ENCODE data around the gene NSD1. TPM values are rescaled to one million over a fixed set of nuclear protein-coding genes. Genes with fewer than 3 reads are reported as not detected.

NSD1 gene
- total and polyA plus RNA-seq, 7 donors = 6.0 to 56.2 (median 38.5) TPM

GRCh38 chr5:177103523-177104253 is 29.9 kb upstream of the NSD1 start:
- no peak for TF ChIP-seq CTCF (IDR thresholded peaks at IDR 0.05)
- DNase-seq (no peak), ATAC-seq (no peak)
- no peak overlapping the region for H3K27ac ChIP-seq
- intact Hi-C loops (cut with DNase I) = no loop called here
- WGBS, 3 donors = 36 to 49% (median 36%) methylated on average over 9 of the region's 9 CpGs
- H3K27me3 ChIP-seq (ENCODE audit: insufficient read depth in 3 of 3, low read length in 2 of 3) = peaks cover 0 to 29% (median 2%) of the 10 kb centered on the region in 3 donors
- H3K4me3 ChIP-seq = no peak overlapping the region
- no peaks in the 10 kb centered on the region for H3K9me3 ChIP-seq
- no peaks in the 10 kb centered on the region for H3K4me1 ChIP-seq
- H3K36me3 ChIP-seq (ENCODE audit: insufficient read depth in 1 of 2, low read depth in 1 of 2) = no peaks in the 10 kb centered on the region

GRCh38 chr5:177105691-177106476 is 27.7 kb upstream of the NSD1 start:
- no peak for ATAC-seq
- WGBS, 3 donors = 43 to 52% (median 45%) methylated on average over 22 to 24 of the region's 24 CpGs
- H3K36me3 ChIP-seq (ENCODE audit: insufficient read depth in 1 of 2, low read depth in 1 of 2) = no peaks in the 10 kb centered on the region
- H3K9me3 ChIP-seq = no peaks in the 10 kb centered on the region
- DNase-seq = no peak
- no peak for TF ChIP-seq CTCF (IDR thresholded peaks at IDR 0.05)
- peaks cover 0 to 21% (median 2%) of the 10 kb centered on the region in 3 donors for H3K27me3 ChIP-seq (ENCODE audit: insufficient read depth in 3 of 3, low read length in 2 of 3)
- intact Hi-C loops (cut with DNase I) = no loop called here
- H3K27ac ChIP-seq = no peak overlapping the region
- no peak overlapping the region for H3K4me3 ChIP-seq
- H3K4me1 ChIP-seq = no peaks in the 10 kb centered on the region

- no peaks in the 10 kb centered on the region for H3K4me1 ChIP-seq
- WGBS, 3 donors = 64 to 82% (median 71%) methylated on average over 4 of the region's 4 CpGs
- no peak overlapping the region for H3K27ac ChIP-seq
- no peak for ATAC-seq
- no peak for TF ChIP-seq CTCF (IDR thresholded peaks at IDR 0.05)
- no peak overlapping the region for H3K4me3 ChIP-seq
- H3K36me3 ChIP-seq (ENCODE audit: insufficient read depth in 1 of 2, low read depth in 1 of 2) = no peaks in the 10 kb centered on the region
- peaks cover 0 to 20% (median 2%) of the 10 kb centered on the region in 3 donors for H3K27me3 ChIP-seq (ENCODE audit: insufficient read depth in 3 of 3, low read length in 2 of 3)
- DNase-seq = no peak
- no peaks in the 10 kb centered on the region for H3K9me3 ChIP-seq
- intact Hi-C loops (cut with DNase I) = no loop called here
These were observed 26.4 kb upstream of the NSD1 start for GRCh38 chr5:177107159-177107558.

- Histone ChIP-seq H3K4me3 (no peak overlapping the region), H3K27ac (no peak overlapping the region), H3K27me3 (ENCODE audit: insufficient read depth in 3 of 3, low read length in 2 of 3) (peaks cover 0 to 8% (median 0%) of the 10 kb centered on the region in 3 donors), H3K9me3 (no peaks in the 10 kb centered on the region), H3K36me3 (ENCODE audit: insufficient read depth in 1 of 2, low read depth in 1 of 2) (no peaks in the 10 kb centered on the region), H3K4me1 (no peaks in the 10 kb centered on the region)
- no peak for ATAC-seq
- intact Hi-C loops (cut with DNase I) = loop anchor here (5.0 kb wide), 4 partner anchors 127 to 453 kb away; no protein-coding TSS in a partner anchor
- peak in 1 of 2 donors; percentile 54 for DNase-seq
- 35 to 55% (median 52%) methylated on average over 9 of the region's 9 CpGs for WGBS, 3 donors
- TF ChIP-seq CTCF (IDR thresholded peaks at IDR 0.05) = no peak
These were observed 23.8 kb upstream of the NSD1 start for GRCh38 chr5:177109810-177110209.
